Prostate gland (tissue), 2 donors: ENCODE measurements around the gene VDAC1. TPM values are rescaled to one million over a fixed set of nuclear protein-coding genes. Genes with fewer than 3 reads are reported as not detected.

Experiments used
- DNase-seq: peaks from one replicate; pipeline ENCODE4 v3.0.0-alpha.2; 2019; ENCODE audit warnings: low spot score
- H3K27ac ChIP-seq, 2 donors: fragments of 200-600 bp; sonication (generic); 2 replicates each; pipeline ENCODE4 v1.5.1; 2017 to 2019
- H3K27me3 ChIP-seq: fragments of 200-600 bp; sonication (generic); replicated peaks from 2 replicates; pipeline ENCODE4 v1.5.1; 2019; ENCODE audit not compliant: insufficient read depth
- H3K36me3 ChIP-seq, 2 donors: fragments of 200-600 bp; sonication (generic); 1 replicate in 1 of 2; 2 replicates in 1 of 2; pipeline versions ENCODE4 v1.5.1 to v1.8.1; 2017 to 2019
- H3K4me1 ChIP-seq: fragments of 200-600 bp; sonication (generic); replicated peaks from 2 replicates; pipeline ENCODE4 v1.5.1; 2019
- H3K4me3 ChIP-seq, 2 donors: fragments of 200-600 bp; sonication (generic); 2 replicates each; pipeline ENCODE4 v1.5.1; 2017 to 2019
- H3K9me3 ChIP-seq: fragments of 200-600 bp; sonication (generic); 2 replicates; pipeline ENCODE4 v1.5.1; 2017
- CTCF ChIP-seq, 4 experiments: fragments of 200-600 bp in 2 of 4; fragments of 450-650 bp in 2 of 4; sonication (generic) in 2 of 4; IDR thresholded peaks; 1 replicate in 3 of 4; 2 replicates in 1 of 4; pipeline ENCODE4 v1.5.1; 2016 to 2019; ENCODE audit warnings: antibody characterized with exemption in 4 of 4, mild to moderate bottlenecking in 2 of 4, moderate library complexity in 2 of 4
- POLR2A ChIP-seq: fragments of 450-650 bp; IDR thresholded peaks from one replicate; pipeline ENCODE4 v1.6.1; 2016; ENCODE audit warnings: antibody characterized with exemption, mild to moderate bottlenecking
- POLR2AphosphoS5 ChIP-seq: sonication (generic); formaldehyde crosslinking; IDR thresholded peaks from one replicate; pipeline ENCODE4 v1.6.1; 2017; ENCODE audit warnings: antibody characterized with exemption
- WGBS: methylation state at CpG from one replicate; pipeline ENCODE4 v1.1.5; 2018; 5-methylcytosine and 5-hydroxymethylcytosine counted together
- intact Hi-C: fragments of 100-400 bp; cut with DNase I; formaldehyde crosslinking; loops from one replicate; pipeline ENCODE4 v1.14.2; 2022
- total RNA-seq, 2 donors: library from RNA; depleted of rRNA; stranded (reverse); fragments of >200 nt; gene quantifications; one replicate each; pipeline ENCODE4 v1.1.0, GENCODE V29; 2016

VDAC1 gene
- total RNA-seq, 2 donors from 2014 or later: 142 to 143 TPM

DNA sequence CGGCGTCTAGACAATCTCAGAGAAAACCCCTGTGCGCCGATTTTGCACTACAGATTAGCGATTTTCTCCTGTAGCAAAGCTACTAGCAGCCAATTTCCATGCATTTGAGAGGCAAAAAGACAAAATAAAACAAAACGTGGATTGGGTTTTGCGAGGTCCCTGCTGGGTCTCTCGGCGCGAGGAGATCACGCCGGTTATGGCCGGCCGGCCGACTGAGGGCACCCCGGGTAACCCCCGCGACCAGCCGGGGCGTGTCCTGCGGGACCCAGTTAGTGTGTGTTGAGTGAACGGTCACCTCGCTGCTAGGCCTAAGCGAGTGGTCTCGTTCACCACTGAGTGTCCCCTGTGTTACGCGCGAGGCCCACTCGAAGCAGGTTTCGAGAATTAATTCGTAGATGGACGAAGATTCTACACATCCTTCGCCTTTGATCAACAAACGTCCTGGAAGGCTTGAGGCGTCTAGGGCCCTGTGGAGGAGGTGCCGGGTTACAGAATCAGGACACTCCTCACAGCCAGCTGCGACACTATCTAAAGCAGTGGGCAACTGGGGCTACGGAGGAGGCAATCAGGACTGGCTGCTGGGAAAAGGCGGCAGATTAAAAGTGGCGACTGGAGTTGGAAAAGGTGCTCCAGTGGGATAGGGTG is 764 bp upstream of the VDAC1 start:
- Histone ChIP-seq H3K36me3 (no peaks in the 10 kb centered on the region), H3K9me3 (no peaks in the 10 kb centered on the region), H3K27me3 (no peaks in the 10 kb centered on the region), H3K27ac (peak overlapping the region; percentile 97 to 98), H3K4me1 (peaks cover 12% of the 10 kb centered on the region), H3K4me3 (peak overlapping the region; percentile 88 to 91)
- no peak for TF ChIP-seq POLR2A
- no peak for TF ChIP-seq CTCF (IDR thresholded peaks at IDR 0.05)
- peak; percentile 2 for TF ChIP-seq POLR2AphosphoS5
- DNase-seq: peak; percentile 19
- intact Hi-C loops: no loop called here
- WGBS: 16% methylated on average over 40 of the region's 40 CpGs

DNA sequence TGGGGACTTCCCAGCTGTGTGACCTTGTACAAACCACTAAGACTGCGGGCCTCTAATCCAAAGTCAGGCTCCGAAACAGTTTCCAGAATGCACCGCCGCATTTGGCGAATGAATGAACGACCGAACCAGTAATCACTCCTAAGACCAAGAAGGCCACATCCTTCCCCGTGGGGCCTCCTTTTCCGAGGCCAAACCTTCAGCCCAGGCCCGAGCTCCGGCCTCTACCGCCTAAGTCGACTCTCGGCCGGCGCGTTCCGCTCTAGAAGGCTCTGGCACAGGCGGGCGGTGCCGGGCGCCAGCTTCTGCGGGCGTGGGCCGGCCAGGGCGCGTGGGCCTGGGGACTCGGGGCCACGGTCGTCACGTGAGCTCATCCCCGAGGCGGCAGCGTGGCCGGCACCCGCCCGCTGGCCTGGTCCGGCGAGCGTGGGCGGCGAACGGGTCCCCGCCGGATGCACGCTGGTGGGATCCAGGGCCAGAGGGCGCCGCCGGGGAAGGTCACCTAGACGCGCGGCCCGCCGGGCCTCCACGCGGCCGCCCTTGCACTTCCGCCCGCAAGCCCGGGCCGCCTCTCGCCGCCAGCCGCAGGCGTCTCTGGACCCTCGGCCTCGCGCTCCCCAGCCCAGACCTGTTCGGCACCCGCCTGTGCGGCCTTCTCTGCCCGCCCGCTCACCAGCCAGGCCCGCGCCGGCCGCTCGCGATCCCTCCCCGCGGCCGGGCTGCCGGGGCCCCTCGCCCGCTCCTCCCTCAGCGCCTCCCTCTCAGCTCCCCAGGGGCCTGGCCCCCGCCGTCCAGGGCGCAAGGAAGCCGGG is 754 bp downstream of the VDAC1 start:
- intact Hi-C loops: no loop called here
- H3K4me1 ChIP-seq: peaks cover 17% of the 10 kb centered on the region

GRCh38 chr5:134003064-134003816 is 1.5 kb downstream of the VDAC1 start:
- peak overlapping the region; percentile 97 to 98 for H3K27ac ChIP-seq

More for the DNA sequence above, 754 bp downstream of the VDAC1 start:
- no peaks in the 10 kb centered on the region for H3K9me3 ChIP-seq
- H3K27ac ChIP-seq: peak overlapping the region; percentile 97 to 98
- peak; percentile 33 for DNase-seq
- TF ChIP-seq POLR2A (peak; percentile 16), POLR2AphosphoS5 (no peak), CTCF (IDR thresholded peaks at IDR 0.05) (no peak)
- H3K4me3 ChIP-seq: peak overlapping the region; percentile 88 to 91
- H3K36me3 ChIP-seq: no peaks in the 10 kb centered on the region
- H3K27me3 ChIP-seq: no peaks in the 10 kb centered on the region
- under 1% methylated on average over 89 of the region's 90 CpGs for WGBS

GRCh38 chr5:134001938-134002731 is 2.6 kb downstream of the VDAC1 start:
- H3K9me3 ChIP-seq: no peaks in the 10 kb centered on the region
- no peaks in the 10 kb centered on the region for H3K36me3 ChIP-seq
- DNase-seq: no peak
- no peaks in the 10 kb centered on the region for H3K27me3 ChIP-seq
- WGBS: 75% methylated on average over 13 of the region's 13 CpGs
- H3K27ac ChIP-seq: peak overlapping the region in 1 of 2 donors; percentile 98
- peaks cover 17% of the 10 kb centered on the region for H3K4me1 ChIP-seq
- intact Hi-C loops: no loop called here
- TF ChIP-seq CTCF (IDR thresholded peaks at IDR 0.05) (no peak), POLR2A (no peak), POLR2AphosphoS5 (peak; percentile 42)
- no peak overlapping the region for H3K4me3 ChIP-seq

More at GRCh38 chr5:134003064-134003816, 1.5 kb downstream of the VDAC1 start:
- no peaks in the 10 kb centered on the region for H3K9me3 ChIP-seq
- DNase-seq: no peak
- no peaks in the 10 kb centered on the region for H3K36me3 ChIP-seq
- 20% methylated on average over 11 of the region's 11 CpGs for WGBS
- no peak for TF ChIP-seq CTCF (IDR thresholded peaks at IDR 0.05)
- H3K4me1 ChIP-seq: peaks cover 17% of the 10 kb centered on the region
- H3K27me3 ChIP-seq: no peaks in the 10 kb centered on the region
- H3K4me3 ChIP-seq: peak overlapping the region; percentile 88 to 91
- intact Hi-C loops: no loop called here
